NCI-H69 (cell line): ENCODE data around the gene RASA3.

Experiments used
- DNase-seq: peaks from one replicate; lab custom pipeline; 2025; lab: John Stamatoyannopoulos, UW

The RASA3 gene

DNA sequence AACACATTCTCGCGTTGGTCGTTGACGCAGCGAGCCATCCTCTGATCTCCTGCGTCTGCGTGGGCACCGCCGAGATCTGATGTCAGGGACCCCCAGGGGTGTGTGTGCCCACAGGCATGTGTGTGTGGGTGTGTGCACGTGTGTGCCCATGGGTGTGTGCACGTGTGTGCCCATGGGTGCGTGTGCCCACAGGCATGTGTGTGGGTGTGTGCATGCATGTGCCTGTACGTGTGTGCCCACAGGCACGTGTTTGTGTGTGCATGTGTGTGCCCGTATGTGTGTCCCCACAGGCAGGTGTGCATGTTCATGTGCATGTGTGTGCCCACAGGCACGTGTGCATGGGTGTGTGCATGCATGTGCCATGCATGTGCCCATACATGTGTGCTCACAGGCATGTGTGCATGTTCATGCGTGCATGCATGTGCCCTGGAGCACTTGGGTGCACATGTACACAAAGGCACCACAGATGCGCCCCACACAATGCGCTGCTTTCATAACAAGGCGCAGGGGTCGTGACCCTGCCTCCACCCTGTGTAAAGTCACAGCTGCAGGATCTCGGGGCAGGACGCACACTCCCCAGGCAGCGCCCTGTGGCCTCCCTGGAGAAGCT, 77.5 kb downstream of the RASA3 start:
- DNase-seq = no peak

GRCh38 chr13:114054264-114054663, 78.2 kb downstream of the RASA3 start:
- DNase-seq = no peak

GRCh38 chr13:114053026-114053425, 79.4 kb downstream of the RASA3 start:
- DNase-seq = no peak

DNA sequence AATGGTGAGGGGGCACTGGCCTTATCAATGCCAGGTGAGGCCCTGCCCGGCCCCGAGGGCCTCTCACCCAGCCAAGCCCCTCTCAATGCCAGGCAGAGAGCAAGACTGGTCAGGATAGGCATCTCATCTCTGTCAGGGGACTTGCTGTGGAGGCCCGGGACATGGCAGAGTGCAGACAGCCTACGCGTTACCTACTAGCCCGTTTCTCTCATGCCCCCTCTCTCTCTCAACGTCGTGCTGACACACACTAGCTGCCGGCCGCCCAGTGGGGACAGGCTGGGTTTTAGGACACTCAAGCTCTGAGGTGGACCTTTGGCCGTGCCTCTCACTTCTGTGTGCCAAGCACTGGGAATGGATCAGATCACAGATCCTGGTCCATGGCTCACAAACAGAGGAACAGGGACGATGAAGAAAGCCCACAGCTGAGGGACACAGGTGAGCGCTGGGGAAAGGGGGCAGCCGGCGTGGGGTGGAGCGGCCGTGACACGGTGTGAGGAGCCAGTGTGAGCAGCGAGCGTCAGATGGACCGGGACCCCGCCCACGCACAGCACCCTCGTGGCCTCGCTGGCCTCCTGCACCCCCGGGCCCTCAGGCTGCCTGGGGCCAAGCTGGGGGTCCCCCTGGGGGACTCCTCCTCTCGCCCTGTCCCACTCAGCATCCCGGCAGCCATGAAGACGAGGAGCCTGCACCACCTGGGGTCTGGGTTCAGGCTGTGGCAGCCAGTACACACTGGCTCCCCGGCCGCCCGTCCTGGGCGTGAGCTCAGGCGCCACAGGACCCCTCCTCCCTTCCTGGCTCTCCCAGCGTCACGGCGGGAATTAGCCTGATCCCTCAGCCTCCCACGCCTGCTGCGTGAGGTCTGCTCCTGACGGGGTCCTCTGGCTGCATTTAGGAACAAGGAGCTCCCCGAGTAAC, 81.6 kb downstream of the RASA3 start:
- DNase-seq = no peak

GRCh38 chr13:114049626-114050101, 82.8 kb downstream of the RASA3 start:
- no peak for DNase-seq

GRCh38 chr13:114049026-114049425, 83.4 kb downstream of the RASA3 start:
- no peak for DNase-seq

DNA sequence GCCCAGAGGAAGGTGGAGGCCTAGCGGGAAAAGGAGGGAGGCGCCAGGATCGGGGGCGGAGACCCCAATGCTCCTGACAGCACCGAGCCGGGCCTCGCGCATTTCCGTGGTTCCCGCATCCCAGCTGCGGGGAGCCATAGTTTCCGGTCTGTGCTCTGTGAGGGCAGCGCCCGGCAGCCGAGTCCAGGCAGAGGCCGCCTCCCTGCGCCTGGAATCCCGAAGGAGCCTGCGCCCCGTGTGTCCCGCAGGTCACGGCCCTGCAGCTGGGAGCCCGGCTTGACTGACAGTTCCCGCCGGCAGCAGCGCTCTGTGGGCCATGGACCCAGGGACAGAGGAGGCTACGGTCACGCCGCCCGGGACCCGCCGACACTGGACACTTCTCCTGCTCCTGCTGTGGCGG, 84.0 kb downstream of the RASA3 start:
- DNase-seq = no peak

- peak; percentile 71 for DNase-seq
These were observed 85.0 kb downstream of the RASA3 start for GRCh38 chr13:114047358-114047881.

DNA sequence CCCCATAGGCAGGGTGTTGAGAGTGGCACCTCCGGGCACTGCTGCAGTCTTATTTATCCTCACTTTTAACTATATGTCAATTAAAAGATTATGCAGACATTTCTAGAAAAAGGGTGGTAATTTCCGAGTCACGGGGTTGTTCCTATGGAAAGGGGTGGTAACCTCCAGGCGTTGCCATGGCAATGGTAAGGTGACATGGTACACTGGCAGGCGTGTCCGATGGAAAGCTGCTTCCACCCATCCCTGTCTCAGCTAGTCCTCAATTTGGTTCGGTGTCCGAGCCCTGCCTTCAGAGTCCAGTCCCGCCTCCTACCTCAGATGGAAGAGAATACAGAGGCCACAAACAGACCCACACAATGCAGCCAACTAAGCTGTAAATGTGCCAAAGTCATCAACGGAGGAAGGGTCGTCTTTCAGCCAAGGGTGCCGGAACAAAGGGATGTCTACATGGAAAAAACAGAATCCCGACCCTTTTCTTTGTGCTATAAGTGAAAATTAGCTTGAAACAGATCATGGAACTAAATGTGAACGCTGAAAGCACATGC, 85.9 kb downstream of the RASA3 start:
- peak; percentile 74 for DNase-seq

GRCh38 chr13:114045113-114045735, 87.2 kb downstream of the RASA3 start:
- DNase-seq = no peak

DNA sequence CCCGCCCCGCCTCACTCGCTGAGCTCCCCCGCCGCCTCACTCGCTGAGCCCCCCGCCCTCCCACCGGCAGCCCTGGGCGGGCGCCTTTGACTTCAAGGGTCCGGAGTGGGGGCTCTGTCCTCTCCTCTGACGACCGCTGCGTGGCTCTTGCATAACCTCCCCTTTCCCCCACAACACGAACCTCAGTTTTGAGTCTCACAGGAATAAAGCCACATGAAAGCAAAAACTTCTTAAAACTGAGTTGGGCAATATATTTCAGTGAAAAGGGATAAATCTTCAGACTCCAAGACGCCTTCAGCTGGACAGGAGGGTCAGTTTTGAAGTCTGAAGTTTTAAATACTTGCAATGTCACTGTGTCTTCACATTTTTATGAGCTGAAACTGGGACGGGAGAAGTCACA, 87.9 kb downstream of the RASA3 start:
- DNase-seq = peak; percentile 20

DNA sequence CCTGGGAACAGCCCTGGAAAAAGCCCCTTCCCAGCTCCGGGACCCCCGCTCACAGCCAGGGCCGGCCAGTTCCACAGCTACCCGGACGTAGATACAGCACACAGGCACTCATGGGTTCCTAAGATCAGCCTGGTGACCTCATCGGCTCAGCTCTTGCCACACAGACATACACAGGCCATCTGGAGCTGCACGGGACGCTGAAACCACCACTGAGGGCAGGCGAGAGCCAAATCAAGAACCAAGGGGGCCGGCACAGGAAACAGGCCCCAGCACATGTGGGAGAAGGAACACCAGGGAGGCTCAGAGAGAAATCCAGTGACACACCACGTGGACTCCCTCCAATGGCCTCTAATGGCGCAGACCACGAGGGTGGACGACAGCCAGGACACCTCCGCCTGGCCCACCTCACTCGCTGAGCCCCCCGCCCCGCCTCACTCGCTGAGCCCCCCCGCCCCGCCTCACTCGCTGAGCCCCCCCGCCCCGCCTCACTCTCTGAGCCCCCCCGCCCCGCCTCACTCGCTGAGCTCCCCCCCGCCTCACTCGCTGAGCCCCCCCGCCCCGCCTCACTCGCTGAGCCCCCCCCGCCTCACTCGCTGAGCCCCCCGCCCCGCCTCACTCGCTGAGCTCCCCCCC, 88.9 kb downstream of the RASA3 start:
- peak; percentile 77 for DNase-seq

GRCh38 chr13:114042066-114042815, 90.2 kb downstream of the RASA3 start:
- no peak for DNase-seq

- no peak for DNase-seq
These were observed 90.9 kb downstream of the RASA3 start for GRCh38 chr13:114041493-114041892.

DNA sequence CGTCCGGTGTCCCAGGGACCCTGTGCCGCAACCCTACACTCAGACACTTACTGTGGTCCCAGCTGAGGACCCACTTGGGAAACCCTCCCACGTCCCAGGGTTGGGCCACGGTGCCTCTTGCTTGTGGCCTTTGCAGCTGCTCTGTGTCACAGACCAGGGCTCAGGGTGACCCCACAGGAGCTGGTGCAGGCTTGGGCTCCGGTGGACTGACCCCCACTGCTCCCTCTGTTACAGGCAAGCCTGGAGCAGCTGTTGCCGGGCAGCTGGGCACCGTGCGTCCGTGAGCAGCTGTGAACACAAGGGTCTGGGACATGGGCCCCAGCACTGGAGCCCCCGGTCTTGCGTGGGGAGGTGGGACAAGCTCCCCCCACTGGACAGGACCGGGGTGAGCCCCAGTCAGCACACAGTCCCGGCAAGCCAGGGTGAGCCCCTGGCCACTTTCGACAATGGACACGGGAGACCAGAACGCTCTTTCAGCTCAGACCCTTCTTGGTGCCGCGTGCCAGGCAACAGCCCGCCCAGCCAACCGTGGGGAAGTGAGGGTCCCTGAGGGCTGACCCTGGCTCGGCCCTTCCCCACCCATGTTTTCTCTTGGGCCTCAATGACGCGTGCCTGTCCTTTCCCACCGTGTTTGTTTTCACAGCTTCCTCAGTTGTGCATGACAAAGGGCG, 92.8 kb downstream of the RASA3 start:
- no peak for DNase-seq

DNA sequence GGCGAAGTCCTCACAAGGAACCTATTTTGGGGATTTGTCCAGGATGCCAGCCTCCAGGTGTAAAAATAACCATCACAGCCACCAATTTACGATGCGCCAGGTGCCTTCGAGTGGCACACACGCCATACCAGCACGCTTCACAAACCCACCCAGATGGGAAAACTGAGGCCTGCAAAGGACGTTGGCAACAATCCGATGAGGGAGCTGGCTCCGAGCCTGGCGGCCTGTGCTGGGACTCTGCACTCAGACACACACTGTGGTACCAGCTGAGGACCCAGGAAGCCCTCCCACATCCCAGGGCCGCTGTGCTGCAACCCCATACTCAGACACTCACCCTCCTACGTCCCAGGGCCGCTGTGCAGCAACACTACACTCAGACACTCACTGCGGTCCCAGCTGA, 93.5 kb downstream of the RASA3 start:
- DNase-seq = no peak

DNA sequence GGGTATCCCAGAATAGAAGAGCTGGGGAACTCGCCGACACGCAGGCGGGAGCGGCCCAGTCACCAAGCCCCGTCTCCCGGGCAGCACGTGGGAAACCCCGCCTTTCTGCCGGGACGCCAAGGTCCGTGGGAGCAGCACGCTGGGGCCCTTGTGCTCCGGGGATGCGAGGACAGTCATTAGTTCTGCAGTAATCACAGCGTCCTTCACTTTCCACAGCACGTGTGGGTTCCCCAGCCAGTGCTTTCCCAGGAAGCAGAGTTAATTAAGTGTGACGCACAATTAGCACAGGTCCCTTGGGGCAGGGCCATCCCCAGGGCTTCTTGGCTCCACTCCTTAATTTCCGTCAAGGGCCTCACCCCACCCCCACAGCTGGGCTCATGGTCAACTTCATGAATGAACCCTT, 94.2 kb downstream of the RASA3 start:
- DNase-seq = peak; percentile 48

DNA sequence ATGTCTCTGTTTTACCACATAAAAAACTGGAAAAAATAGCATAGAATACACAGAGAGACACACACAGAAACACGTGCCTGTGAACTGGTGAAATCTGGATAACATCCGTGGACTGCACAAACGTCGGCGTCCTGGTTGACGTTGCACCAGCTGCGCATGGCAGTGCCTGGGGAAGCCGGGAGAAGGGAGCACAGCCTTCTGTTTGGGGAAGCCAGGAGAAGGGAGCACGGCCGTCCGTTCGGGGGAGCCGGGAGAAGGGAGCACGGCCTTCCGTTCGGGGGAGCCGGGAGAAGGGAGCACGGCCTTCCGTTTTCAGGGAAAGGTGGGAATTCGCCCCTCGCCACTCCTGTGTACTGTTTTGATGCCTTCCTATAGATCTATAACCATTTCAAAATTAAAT, 94.7 kb downstream of the RASA3 start:
- DNase-seq = no peak

DNA sequence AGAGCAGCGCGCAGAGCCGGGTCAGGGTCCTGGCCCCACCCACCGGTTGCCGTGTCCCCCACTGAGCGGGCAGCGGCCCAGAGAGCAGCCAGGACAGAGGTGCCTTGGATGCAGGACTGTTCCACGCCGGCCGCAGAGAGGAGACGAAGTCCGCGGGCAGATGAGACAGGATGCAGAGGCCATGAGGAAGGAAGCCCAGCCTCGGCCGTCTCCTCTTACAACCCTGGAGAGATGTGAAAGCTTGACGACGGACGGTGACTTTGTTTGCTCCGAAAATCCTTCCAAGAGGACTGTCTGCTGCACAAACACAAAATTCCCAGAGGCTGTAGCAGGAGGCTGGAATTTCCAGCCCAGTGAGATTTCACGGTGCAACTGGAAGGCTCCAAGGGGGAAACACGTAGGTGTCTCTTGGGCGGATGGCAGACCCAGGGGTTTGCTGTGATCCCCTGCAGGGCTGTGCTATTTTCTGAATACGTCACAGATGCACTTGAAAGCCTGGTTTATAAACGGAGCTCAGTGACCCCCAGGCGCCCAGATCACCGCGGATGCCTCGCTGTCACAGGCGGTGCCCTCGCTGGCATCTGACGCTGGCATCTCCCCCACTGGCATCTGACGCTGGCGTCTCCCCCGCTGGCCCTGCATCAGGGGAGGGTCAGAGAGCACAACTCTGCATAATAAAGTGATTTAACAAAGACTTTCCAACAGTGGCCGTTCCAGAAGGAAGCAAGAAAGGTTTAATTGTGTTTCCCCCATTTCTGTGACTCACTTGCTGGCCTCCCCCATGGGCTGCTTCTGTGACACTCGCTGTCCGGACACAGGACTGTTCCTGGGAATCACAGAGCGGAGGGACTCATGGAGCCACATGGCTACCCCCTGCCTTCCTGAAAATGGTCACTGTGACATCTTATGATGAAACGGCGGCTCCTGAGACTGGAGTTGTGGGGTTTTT, 96.6 kb downstream of the RASA3 start:
- DNase-seq = no peak
